Measurements from ENCODE around the gene TOX3.
A peak's percentile ranks its signal among the peaks of the same experiment; 100 is the strongest.

DNA sequence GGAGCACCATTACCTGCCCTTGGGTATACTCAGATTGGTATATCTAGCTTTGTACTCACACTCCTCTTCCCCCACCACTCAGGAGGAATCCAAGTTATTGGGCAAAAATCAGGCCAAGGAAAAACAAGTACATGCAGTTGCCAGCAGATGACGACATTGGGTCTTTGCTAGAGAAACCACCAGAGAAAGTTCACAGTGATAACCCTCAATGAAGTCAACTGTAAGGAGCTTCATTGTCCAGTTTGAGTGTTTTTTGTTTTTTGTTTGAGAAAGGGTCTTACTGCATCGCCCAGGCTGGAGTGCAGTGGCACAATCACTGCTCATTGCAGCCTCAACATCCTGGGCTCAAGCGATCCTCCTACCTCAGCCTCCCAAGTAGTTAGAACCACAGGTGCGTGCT is 34.6 kb upstream of the TOX3 start:
- TF ChIP-seq, protein P1, sequence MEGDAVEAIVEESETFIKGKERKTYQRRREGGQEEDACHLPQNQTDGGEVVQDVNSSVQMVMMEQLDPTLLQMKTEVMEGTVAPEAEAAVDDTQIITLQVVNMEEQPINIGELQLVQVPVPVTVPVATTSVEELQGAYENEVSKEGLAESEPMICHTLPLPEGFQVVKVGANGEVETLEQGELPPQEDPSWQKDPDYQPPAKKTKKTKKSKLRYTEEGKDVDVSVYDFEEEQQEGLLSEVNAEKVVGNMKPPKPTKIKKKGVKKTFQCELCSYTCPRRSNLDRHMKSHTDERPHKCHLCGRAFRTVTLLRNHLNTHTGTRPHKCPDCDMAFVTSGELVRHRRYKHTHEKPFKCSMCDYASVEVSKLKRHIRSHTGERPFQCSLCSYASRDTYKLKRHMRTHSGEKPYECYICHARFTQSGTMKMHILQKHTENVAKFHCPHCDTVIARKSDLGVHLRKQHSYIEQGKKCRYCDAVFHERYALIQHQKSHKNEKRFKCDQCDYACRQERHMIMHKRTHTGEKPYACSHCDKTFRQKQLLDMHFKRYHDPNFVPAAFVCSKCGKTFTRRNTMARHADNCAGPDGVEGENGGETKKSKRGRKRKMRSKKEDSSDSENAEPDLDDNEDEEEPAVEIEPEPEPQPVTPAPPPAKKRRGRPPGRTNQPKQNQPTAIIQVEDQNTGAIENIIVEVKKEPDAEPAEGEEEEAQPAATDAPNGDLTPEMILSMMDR (IDR thresholded peaks at IDR 0.05): peak; percentile 76
- TF ChIP-seq ZFX (IDR thresholded peaks at IDR 0.05; ENCODE audit: borderline replicate concordance): no peak
